ENCODE measurements around the gene TRIM41.

TRIM41 gene

GRCh38 chr5:181203093-181203711, 19.9 kb upstream of the TRIM41 start:
- Histone ChIP-seq H3K27ac (ENCODE audit: low read depth, low read length) (no peak overlapping the region), H2AFZ (ENCODE audit: low read depth, low read length, severe bottlenecking) (no peak overlapping the region), H3K4me2 (ENCODE audit: low read depth, low read length, poor library complexity, severe bottlenecking) (no peak overlapping the region), H3K9ac (ENCODE audit: low read length) (no peak overlapping the region), H3K36me3 (ENCODE audit: low read length) (no peaks in the 10 kb centered on the region), H4K20me1 (ENCODE audit: low read depth, low read length) (no peaks in the 10 kb centered on the region), H3K27me3 (ENCODE audit: low read length) (no peaks in the 10 kb centered on the region), H3K79me2 (ENCODE audit: insufficient read depth, low read length) (no peaks in the 10 kb centered on the region), H3F3A (ENCODE audit: insufficient read depth) (peaks cover 6% of the 10 kb centered on the region), H3K4me3 (ENCODE audit: insufficient read depth, low read length, poor library complexity, severe bottlenecking) (no peak overlapping the region), H3K9me3 (ENCODE audit: insufficient read depth, low read length) (no peaks in the 10 kb centered on the region), H3K9me2 (replicated peaks; ENCODE audit: insufficient read depth, low read length) (no peaks in the 10 kb centered on the region)
- no peak for TF ChIP-seq CTCF (IDR thresholded peaks at IDR 0.05; ENCODE audit: insufficient read depth, low read length, poor library complexity, severe bottlenecking)
- TF ChIP-seq EZH2phosphoT487 (conservative IDR thresholded peaks at IDR 0.05; ENCODE audit: low read length): no peak

- Histone ChIP-seq H3K79me2 (ENCODE audit: insufficient read depth, low read length) (no peaks in the 10 kb centered on the region), H3K36me3 (ENCODE audit: low read length) (no peaks in the 10 kb centered on the region), H3K27me3 (ENCODE audit: low read length) (no peaks in the 10 kb centered on the region), H3K9ac (ENCODE audit: low read length) (no peak overlapping the region), H3K4me3 (ENCODE audit: insufficient read depth, low read length, poor library complexity, severe bottlenecking) (no peak overlapping the region), H3F3A (ENCODE audit: insufficient read depth) (peaks cover 7% of the 10 kb centered on the region), H3K9me2 (replicated peaks; ENCODE audit: insufficient read depth, low read length) (no peaks in the 10 kb centered on the region), H3K27ac (ENCODE audit: low read depth, low read length) (no peak overlapping the region), H4K20me1 (ENCODE audit: low read depth, low read length) (no peaks in the 10 kb centered on the region), H3K4me2 (ENCODE audit: low read depth, low read length, poor library complexity, severe bottlenecking) (no peak overlapping the region), H2AFZ (ENCODE audit: low read depth, low read length, severe bottlenecking) (no peak overlapping the region), H3K9me3 (ENCODE audit: insufficient read depth, low read length) (no peaks in the 10 kb centered on the region)
- TF ChIP-seq CTCF (IDR thresholded peaks at IDR 0.05; ENCODE audit: insufficient read depth, low read length, poor library complexity, severe bottlenecking) (no peak), EZH2phosphoT487 (conservative IDR thresholded peaks at IDR 0.05; ENCODE audit: low read length) (no peak)
These were observed 19.3 kb upstream of the TRIM41 start for GRCh38 chr5:181203777-181204112.

- no peaks in the 10 kb centered on the region for H3K9me3 ChIP-seq (ENCODE audit: insufficient read depth, low read length)
- no peaks in the 10 kb centered on the region for H3K9me2 ChIP-seq (replicated peaks; ENCODE audit: insufficient read depth, low read length)
- no peaks in the 10 kb centered on the region for H3K27me3 ChIP-seq (ENCODE audit: low read length)
- no peak overlapping the region for H2AFZ ChIP-seq (ENCODE audit: low read depth, low read length, severe bottlenecking)
- H4K20me1 ChIP-seq (ENCODE audit: low read depth, low read length): no peaks in the 10 kb centered on the region
- H3K36me3 ChIP-seq (ENCODE audit: low read length): no peaks in the 10 kb centered on the region
- no peak overlapping the region for H3K9ac ChIP-seq (ENCODE audit: low read length)
- no peak overlapping the region for H3K4me2 ChIP-seq (ENCODE audit: low read depth, low read length, poor library complexity, severe bottlenecking)
- H3F3A ChIP-seq (ENCODE audit: insufficient read depth): peaks cover 7% of the 10 kb centered on the region
- H3K79me2 ChIP-seq (ENCODE audit: insufficient read depth, low read length): no peaks in the 10 kb centered on the region
- TF ChIP-seq CTCF (IDR thresholded peaks at IDR 0.05; ENCODE audit: insufficient read depth, low read length, poor library complexity, severe bottlenecking) (no peak), EZH2phosphoT487 (conservative IDR thresholded peaks at IDR 0.05; ENCODE audit: low read length) (no peak)
- H3K4me3 ChIP-seq (ENCODE audit: insufficient read depth, low read length, poor library complexity, severe bottlenecking): no peak overlapping the region
- no peak overlapping the region for H3K27ac ChIP-seq (ENCODE audit: low read depth, low read length)
These were observed 18.8 kb upstream of the TRIM41 start for GRCh38 chr5:181204113-181204825.

All from SU-DHL-6 (cell line).